Measurements from ENCODE around the gene GPR78.

The GPR78 gene

DNA sequence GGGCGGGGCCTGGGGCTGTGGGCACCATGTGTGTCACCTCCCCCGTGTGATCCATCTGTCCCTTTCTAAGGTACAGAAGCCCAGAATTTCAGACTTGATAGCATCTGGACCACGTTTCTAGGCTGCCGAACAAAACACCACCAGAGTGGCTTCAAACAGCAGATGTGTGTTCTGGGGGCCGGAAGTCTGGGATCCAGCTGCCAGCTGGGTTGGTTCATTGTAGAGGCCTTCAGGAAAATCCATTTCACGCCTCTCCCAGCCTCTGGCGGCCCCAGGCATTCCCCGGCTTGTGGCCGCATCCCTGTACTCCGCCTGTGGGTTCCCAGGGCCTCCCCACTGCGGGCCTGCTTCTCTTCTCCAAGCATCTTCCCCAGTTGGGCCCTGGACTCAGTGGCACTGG is 39.6 kb upstream of the GPR78 start:
- TF ChIP-seq JUND (IDR thresholded peaks at IDR 0.05; ENCODE audit: low read depth): no peak
- in situ Hi-C loops (cut with HindIII; ENCODE audit: low pct_unique_long_range_greater_than_20kb, low sequenced_read_pairs): no loop called here
- DNase-seq (ENCODE audit: low read depth in 1 of 2, low spot score in 1 of 2): no peak

DNA sequence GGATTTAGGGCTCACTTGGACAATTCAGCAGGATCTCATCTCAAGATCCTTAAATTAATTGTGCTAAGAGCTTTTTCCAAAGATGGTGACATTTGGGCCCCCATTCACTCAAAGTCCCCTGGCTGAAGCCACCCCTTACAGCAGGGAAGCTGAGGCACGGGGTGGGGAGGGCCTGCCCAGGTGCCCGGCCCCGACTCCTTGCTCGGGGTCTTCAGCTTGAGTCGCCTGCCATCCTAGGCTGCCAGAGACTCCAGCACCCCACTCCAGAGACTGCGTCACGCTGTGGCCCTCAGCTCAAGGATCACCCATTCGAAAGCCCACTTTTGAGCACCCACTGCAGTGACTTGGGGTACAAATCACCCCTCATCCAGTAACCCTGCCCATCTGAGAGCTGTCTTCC is 39.2 kb upstream of the GPR78 start:
- in situ Hi-C loops (cut with HindIII; ENCODE audit: low pct_unique_long_range_greater_than_20kb, low sequenced_read_pairs): no loop called here
- no peak for TF ChIP-seq JUND (IDR thresholded peaks at IDR 0.05; ENCODE audit: low read depth)
- DNase-seq (ENCODE audit: low read depth in 1 of 2, low spot score in 1 of 2): no peak

DNA sequence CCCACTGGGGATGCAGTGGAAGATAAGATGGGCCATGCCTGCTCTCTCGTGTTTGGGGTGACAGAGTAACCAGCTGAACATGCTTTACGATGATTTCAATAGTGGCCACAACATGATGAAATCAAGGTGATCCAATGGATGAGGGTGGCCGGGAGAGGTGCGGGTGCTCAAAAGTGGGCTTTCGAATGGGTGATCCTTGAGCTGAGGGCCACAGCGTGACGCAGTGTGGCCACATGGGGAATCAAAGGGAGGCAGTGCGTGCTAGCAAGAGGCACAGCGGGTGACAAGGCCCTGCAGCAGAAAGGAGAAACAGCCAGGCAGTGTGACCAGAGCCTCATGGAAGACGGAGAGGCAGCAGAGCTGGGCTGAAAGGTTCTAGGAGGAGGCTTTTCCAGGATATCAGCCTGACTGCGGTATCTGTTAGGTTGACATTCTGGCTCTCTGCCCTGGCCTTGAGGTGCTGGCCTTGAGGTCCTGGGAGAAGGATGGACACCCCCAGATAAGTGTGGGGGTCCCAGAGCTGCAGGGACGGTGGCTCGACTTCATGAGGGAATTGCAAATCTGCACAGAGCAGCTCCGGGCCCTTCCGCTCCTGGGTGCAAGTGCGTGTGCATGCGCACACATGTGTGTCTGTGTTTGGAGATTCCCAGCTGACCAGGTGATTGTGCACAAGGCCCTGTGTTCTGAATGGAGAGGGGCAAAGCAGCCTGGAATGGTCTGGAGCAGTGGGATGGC is 38.0 kb upstream of the GPR78 start:
- DNase-seq (ENCODE audit: low read depth in 1 of 2, low spot score in 1 of 2): no peak
- in situ Hi-C loops (cut with HindIII; ENCODE audit: low pct_unique_long_range_greater_than_20kb, low sequenced_read_pairs): no loop called here
- TF ChIP-seq JUND (IDR thresholded peaks at IDR 0.05; ENCODE audit: low read depth): no peak

DNA sequence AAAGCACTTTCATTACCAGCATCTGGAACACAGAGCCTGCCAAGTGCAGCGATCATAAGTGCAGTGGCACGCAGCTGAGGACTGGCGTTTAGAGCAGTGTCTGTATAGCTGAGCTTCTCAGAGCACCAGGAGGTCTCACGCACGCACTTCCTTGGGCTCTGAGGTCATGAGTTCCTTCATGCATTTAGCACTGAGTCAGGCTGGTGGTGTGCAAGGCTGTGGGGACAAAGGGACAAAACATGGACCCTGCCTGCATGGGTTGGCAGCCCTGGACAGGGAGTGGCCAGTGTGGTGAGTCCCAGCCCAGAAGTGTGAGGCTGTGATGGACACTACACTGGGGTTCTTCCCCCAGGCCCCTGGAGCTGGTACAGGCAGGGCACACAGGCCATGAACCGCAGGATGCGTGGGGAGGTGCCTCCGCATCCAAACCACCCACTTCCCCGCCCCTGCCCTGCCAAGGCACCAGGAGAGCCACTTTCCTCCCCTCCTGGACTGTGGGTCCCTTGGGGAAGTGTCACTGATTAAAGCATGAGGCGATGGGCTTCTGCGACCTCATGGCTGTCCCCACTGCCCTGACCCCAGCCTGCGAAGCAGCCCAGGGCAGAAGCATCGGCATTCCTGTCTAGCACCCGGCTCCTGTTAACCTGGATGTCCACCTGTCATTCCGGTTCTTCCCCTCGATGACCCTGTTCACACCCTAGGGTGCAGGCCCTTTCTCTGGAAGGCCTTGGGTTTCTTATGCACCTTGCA is 37.2 kb upstream of the GPR78 start:
- in situ Hi-C loops (cut with HindIII; ENCODE audit: low pct_unique_long_range_greater_than_20kb, low sequenced_read_pairs): no loop called here
- DNase-seq (ENCODE audit: low read depth in 1 of 2, low spot score in 1 of 2): no peak
- TF ChIP-seq JUND (IDR thresholded peaks at IDR 0.05; ENCODE audit: low read depth): no peak

DNA sequence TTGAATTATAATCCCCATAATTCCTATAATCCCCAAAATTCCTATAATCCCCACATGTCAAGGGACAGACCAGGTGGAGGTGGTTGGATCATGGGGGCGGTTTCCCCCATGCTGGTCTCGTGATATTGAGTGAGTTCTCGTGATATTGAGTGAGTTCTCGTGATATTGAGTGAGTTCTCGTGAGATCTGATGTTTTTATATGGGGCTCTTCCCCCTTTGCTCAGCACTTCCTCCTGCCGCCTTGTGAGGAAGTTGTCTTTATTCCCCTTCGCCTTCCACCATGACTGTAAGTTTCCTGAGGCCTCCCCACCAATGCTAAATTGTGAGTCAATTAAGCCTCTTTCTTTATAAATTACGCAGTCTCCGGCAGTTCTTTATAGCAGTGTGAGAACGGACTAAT is 36.6 kb upstream of the GPR78 start:
- DNase-seq (ENCODE audit: low read depth in 1 of 2, low spot score in 1 of 2): no peak
- no peak for TF ChIP-seq JUND (IDR thresholded peaks at IDR 0.05; ENCODE audit: low read depth)
- in situ Hi-C loops (cut with HindIII; ENCODE audit: low pct_unique_long_range_greater_than_20kb, low sequenced_read_pairs): no loop called here

DNA sequence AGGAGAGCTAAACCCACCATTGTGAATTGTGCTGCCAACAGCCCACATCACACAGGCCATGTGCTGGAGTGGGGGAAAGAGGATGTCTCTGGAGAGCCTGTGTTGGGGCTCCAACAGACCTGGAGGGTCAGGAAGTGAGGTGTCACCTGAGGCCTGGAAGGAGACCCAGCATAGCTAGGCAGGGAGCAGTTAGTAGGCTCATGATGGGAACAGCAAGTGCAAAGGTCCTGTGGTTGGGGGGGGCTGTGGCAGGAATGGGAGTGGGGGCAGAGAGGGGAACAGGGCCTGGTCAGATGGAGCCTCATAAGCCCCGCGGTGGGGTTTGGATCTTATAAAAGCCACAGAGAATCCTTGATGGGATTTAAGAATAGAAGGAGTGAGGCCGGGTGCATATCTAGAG is 35.9 kb upstream of the GPR78 start:
- no peak for TF ChIP-seq JUND (IDR thresholded peaks at IDR 0.05; ENCODE audit: low read depth)
- in situ Hi-C loops (cut with HindIII; ENCODE audit: low pct_unique_long_range_greater_than_20kb, low sequenced_read_pairs): no loop called here
- no peak for DNase-seq (ENCODE audit: low read depth in 1 of 2, low spot score in 1 of 2)

DNA sequence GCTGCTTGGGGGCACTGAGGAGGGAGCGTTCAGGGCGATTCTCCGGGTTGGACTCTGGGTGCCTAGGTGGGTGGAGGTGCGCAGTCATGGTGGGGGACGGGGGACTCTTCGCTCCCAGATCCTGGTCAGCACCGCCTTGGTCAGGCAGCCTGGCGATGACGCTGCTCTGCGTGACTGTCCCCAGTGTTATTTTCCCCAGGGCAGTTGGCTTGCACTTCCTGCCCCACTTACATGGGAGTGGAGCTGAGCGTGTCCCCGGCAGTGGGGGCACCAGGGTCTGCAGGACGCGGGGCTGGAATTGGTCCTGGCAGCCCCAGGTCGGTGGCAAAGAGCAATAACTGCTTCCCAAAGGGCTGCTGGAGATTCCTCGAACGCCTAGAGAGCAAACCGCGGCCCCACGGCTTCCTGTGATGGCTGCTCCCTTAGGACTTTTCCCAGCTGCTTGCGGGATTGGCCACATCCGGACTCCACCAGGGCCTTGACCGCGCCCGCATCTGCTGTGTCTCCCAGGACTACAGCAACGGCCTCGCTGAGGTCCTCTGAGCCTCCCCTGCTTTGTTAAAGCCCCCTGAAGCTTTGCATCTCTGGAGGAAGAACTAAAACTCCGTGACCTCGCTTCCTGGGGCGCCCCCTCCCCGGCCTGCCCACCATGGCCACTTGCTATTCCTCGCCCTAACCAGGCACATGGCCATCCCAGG is 35.3 kb upstream of the GPR78 start:
- DNase-seq (ENCODE audit: low read depth in 1 of 2, low spot score in 1 of 2): no peak
- TF ChIP-seq JUND (IDR thresholded peaks at IDR 0.05; ENCODE audit: low read depth): no peak
- in situ Hi-C loops (cut with HindIII; ENCODE audit: low pct_unique_long_range_greater_than_20kb, low sequenced_read_pairs): no loop called here

DNA sequence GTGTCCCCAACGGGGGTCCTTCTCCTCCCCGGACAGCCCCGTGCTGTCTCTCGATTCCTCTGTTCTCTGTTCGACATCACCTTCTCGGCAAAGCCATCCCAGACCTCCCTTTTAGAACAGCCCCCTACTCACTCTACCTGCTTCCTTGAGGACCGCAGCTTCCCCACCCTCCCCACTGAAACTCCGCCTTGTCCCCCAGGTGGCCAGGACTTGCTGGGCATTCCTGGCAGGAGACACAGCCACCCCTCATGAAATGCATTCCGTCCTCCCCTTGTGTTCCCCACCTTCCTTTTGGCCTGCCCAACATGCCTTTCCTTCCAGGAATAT is 34.8 kb upstream of the GPR78 start:
- DNase-seq (ENCODE audit: low read depth in 1 of 2, low spot score in 1 of 2): no peak
- in situ Hi-C loops (cut with HindIII; ENCODE audit: low pct_unique_long_range_greater_than_20kb, low sequenced_read_pairs): no loop called here
- TF ChIP-seq JUND (IDR thresholded peaks at IDR 0.05; ENCODE audit: low read depth): no peak

DNA sequence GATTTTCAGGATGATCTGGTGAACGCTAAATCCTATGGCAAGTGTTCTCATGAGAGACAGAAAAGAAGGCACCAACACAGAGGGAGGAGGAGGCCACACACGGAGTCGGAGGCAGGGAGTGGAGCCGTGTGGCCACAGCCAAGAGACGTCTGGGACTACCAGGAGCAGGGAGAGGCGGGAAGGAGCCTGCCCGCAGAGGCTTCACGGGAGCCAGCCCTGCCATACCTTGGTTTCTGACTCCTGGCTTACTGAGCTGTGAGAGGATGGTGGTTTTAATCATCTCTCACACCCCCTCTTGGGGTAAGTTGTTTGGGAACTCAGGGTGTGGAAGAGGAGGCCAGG is 33.5 kb upstream of the GPR78 start:
- in situ Hi-C loops (cut with HindIII; ENCODE audit: low pct_unique_long_range_greater_than_20kb, low sequenced_read_pairs): no loop called here
- no peak for DNase-seq (ENCODE audit: low read depth in 1 of 2, low spot score in 1 of 2)
- TF ChIP-seq JUND (IDR thresholded peaks at IDR 0.05; ENCODE audit: low read depth): no peak

DNA sequence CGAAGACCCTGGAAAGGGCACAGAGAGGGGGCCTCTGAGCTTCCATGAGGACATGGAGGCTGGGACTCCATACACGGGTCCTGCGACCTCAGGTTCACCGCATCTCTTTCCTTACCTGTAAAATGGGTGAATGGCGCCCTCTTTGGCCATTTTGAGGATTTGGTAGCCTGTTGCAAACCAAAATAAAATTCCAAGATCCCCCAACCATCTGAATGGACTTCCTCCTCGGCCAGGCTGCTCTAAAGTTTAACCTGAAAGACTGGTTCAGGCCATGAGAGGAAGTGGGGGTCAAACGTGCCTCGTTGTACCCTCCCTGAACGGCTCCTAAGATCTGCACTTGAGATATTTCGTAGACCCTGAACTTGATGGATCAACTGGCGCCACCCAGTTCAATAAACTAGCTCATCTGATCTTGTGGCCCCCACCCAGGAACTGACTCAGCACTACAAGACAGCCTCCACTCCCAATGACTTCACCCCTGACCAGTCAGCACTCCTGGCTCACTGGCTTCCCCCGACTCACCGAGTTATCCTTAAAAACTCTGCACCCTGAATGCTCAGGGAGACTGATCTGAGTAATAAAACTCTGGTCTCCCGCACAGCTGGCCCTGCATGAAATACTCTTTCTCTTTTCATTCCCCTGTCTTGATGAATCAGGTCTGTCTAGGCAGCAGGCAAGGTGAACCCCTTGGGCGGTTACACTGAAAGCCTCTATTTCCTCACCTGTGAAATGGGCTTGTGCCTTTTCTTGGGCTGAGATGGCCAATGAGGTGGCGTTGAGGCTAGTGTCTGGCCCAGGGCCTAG is 32.9 kb upstream of the GPR78 start:
- peak in 1 of 2 experiments; percentile 64 for DNase-seq (ENCODE audit: low read depth in 1 of 2, low spot score in 1 of 2)
- no peak for TF ChIP-seq JUND (IDR thresholded peaks at IDR 0.05; ENCODE audit: low read depth)
- in situ Hi-C loops (cut with HindIII; ENCODE audit: low pct_unique_long_range_greater_than_20kb, low sequenced_read_pairs): no loop called here

DNA sequence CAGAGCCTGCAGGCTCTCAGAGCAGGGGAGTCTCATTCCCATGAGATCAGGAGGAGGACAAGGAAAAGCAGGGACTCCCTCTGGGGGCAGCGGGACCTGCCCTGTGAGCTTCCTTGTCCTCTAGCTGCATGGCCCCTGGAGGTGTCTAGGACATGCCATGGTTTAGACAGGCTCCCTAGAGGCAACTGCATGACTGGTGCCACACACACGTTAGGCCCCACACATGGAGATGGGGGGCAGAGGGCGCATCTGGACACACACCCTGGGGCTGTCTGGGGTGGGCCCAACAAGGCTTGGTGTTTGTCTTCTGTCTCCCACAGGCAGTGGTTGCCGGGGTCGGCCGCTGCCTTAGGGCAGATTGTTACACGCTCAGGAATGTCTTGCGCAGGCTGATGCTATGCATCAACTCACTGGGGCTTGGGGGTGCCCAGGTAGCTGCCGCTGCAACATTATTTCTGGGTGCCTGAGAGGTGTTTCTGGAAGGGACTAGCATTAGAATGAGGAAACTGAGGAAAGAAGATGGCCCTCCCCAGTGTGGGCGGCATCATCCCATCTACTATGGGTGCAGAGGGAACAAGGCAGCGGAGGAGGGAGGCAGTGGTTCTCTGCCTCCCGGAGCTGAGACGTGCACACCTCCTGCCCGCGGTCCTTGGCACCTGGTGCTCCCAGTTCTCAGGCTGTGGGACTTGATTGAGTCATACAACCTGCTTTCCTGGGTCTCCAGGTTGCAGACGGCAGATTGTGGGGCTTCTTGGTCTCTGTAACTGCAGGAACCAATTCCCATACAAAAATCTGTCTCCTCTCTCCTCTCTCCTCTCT is 32.1 kb upstream of the GPR78 start:
- no peak for DNase-seq (ENCODE audit: low read depth in 1 of 2, low spot score in 1 of 2)
- in situ Hi-C loops (cut with HindIII; ENCODE audit: low pct_unique_long_range_greater_than_20kb, low sequenced_read_pairs): no loop called here
- no peak for TF ChIP-seq JUND (IDR thresholded peaks at IDR 0.05; ENCODE audit: low read depth)

Measured in T47D (cell line).